ENCODE data around the gene KLHDC10.
"Not testable (repeated sequence)": the region's sequence is repeated elsewhere in the genome, so short reads cannot be mapped to it uniquely, and the experiment has no call there.

The KLHDC10 gene

GRCh38 chr7:130069978-130070860, at the start of gene KLHDC10:
TSS of gene KLHDC10 (plus strand) at chr7:130070534. CDS start at chr7:130070644, 110 bp downstream.
- peak; percentile 92 to 95 for DNase-seq

- no peak for DNase-seq
These were observed 49.1 kb upstream of the KLHDC10 start for GRCh38 chr7:130021105-130021834.

GRCh38 chr7:130022115-130022514, 48.2 kb upstream of the KLHDC10 start:
- no peak for DNase-seq

- no peak for DNase-seq
These were observed 47.6 kb upstream of the KLHDC10 start for GRCh38 chr7:130022623-130023175.

- no peak for DNase-seq
These were observed 45.9 kb upstream of the KLHDC10 start for GRCh38 chr7:130024390-130024789.

GRCh38 chr7:130032698-130033097, 37.6 kb upstream of the KLHDC10 start:
- no peak for DNase-seq

- no peak for DNase-seq
These were observed 32.6 kb upstream of the KLHDC10 start for GRCh38 chr7:130037703-130038102.

GRCh38 chr7:130040576-130040975, 29.8 kb upstream of the KLHDC10 start:
- no peak for DNase-seq

GRCh38 chr7:130047831-130048230, 22.5 kb upstream of the KLHDC10 start:
- no peak for DNase-seq

GRCh38 chr7:130048906-130049305, 21.4 kb upstream of the KLHDC10 start:
- no peak for DNase-seq

- DNase-seq = not testable (repeated sequence)
These were observed 18.1 kb upstream of the KLHDC10 start for GRCh38 chr7:130052250-130052649.

GRCh38 chr7:130055198-130055597, 15.1 kb upstream of the KLHDC10 start:
- DNase-seq = not testable (repeated sequence)

- DNase-seq = no peak
These were observed 8.1 kb upstream of the KLHDC10 start for GRCh38 chr7:130062246-130062645.

- peak; percentile 57 to 68 for DNase-seq
These were observed 7.3 kb upstream of the KLHDC10 start for GRCh38 chr7:130063036-130063435.

GRCh38 chr7:130064580-130064926, 5.8 kb upstream of the KLHDC10 start:
- not testable (repeated sequence) for DNase-seq

GRCh38 chr7:130065500-130066152, 4.7 kb upstream of the KLHDC10 start:
- DNase-seq = no peak

GRCh38 chr7:130069179-130069977, 956 bp upstream of the KLHDC10 start:
- no peak for DNase-seq

- no peak for DNase-seq
These were observed 708 bp downstream of the KLHDC10 start for GRCh38 chr7:130070861-130071622.

GRCh38 chr7:130071701-130072622, 1.6 kb downstream of the KLHDC10 start:
- peak; percentile 51 to 63 for DNase-seq

GRCh38 chr7:130079846-130080394, 9.6 kb downstream of the KLHDC10 start:
- no peak for DNase-seq
